ENCODE data around the gene CMKLR1.

Gene CMKLR1, protein sequence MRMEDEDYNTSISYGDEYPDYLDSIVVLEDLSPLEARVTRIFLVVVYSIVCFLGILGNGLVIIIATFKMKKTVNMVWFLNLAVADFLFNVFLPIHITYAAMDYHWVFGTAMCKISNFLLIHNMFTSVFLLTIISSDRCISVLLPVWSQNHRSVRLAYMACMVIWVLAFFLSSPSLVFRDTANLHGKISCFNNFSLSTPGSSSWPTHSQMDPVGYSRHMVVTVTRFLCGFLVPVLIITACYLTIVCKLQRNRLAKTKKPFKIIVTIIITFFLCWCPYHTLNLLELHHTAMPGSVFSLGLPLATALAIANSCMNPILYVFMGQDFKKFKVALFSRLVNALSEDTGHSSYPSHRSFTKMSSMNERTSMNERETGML

DNA sequence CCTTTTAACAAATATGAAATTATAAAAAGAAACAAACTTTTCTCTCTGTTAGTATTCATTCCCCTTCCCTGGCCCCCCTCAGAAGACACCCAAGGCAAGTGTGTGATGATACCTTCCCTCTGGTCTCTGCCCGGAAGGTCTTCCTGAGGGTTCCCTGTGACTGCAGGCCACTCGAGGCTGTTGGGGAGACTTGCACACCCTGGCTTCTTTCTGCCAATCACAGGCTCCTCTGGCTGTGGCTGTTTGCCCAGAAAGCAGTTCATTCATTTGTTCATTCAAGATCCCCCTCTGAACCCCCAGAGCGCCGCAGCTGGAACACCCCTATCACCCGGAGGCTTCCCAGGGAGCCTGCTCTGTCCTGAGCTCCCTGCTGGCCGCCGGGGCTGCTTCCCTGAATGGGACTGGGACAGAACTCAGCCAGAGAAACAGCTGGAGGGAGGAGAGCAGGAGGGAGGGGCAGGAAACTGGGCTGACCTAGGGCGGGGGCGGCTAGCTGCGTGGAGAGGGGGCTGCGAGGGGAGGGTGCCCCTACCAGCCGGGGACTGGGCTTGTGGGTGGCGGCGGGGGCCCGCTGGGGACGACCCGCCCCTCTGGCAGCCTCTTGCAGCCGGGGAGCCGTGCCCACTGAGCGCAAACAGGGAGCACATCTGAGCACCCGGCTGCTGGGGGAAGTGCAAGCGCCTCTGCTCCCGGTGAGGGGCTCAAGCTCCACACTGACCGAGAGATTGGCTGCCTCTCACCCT is at the start of gene CMKLR1:
Gene CMKLR1 (minus strand): TSS at position 397 of the 743 bp plus-strand sequence. CDS start 45,720 bp downstream, outside the sequence.
- no peak for DNase-seq

DNA sequence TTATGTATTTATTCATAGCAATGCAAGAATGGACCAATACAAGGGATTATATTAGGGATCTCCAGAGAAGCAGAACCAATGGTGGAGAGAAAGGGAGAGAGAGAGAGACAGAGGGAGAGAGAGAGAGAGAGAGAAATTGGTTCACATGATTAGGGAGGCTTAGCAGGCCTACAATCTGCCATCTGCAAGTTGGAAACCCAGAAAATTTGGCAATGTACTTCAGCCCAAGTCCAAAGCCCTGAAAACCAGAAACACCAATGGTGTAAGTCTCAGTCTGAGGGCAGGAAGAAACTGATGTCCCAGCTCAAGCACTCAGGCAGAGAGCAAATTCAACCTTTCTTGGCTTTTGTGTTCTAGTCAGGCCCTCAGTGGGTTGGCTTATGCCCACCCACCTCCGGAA is 48.7 kb upstream of the CMKLR1 start:
- DNase-seq, result no peak

DNA sequence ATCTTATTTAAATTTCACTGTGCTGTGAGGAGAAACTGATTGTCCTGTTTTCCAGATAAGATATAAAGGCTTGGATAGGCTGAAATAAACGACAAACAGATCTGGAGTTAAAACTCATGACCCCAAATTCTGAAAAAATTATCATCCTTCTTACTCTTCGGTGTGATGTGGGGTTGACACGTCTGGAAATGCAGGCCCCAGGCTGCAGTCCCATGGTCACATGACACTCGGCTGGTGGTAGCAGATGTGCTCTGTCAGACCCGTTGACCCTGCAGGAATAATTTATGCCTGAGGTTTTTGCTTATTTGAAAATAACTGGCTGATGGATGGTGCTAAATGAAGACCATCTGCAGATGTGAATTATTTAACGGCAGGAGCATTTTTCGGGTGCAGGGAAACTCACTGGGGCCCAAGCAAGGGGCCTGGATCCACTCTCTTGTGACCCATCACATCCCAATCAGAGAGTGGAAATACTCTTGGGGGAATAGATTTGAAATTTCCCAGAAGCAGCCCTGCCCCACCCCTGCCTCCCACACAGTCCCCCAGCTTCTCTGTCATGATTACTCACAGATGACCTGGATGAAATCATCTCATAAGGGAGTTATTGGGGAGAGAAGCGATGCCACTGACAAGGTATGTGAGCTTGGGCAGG is 47.7 kb upstream of the CMKLR1 start:
- DNase-seq, result no peak

DNA sequence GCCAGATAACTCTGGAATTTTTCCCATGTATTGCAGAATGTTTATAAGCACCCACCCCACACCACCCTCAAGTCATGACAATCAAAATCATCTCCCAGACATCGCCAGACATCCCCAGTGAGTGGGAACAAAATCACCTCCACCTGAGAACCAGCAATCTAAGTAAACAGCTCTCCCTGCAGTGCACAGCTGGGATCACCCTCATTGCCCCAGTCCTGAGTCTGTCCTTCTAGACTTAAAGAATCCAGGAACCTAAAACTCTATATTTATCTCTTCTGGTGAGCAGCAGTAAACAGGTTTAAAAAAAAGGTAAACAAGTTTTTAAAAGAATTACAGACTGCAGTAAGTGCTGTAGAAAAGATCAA is 43.3 kb upstream of the CMKLR1 start:
- peak; percentile 4 for DNase-seq

DNA sequence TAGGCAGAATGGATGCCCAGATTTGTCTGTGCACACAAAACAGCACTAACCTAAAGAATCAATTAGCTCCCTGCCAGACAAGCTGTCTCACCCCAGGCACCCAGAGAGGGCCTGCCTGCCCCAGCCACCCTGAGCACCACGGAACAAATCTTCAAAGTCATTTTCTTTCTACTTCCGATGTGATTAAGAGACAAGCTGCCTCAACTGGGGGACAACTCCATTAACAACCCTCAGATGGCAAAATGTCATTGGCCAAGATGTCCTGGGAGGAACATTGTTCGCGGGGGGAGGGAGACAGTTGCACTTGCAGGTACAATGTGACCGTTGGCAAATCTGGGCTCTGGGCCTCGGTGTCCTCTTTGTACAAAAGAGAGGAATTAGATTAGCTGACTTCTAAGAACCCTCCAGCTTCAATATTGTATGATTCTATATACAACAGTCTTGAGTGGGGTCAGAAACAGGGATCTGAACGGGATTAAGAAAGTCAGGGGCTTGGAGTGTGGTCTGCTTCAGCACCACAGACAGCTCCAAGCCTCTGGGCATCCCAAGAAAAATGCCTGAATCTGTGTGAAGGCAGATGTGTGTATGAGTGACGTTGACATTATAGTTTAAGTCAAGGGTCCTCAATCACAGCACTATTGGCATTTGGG is 42.8 kb upstream of the CMKLR1 start:
- DNase-seq, result no peak

DNA sequence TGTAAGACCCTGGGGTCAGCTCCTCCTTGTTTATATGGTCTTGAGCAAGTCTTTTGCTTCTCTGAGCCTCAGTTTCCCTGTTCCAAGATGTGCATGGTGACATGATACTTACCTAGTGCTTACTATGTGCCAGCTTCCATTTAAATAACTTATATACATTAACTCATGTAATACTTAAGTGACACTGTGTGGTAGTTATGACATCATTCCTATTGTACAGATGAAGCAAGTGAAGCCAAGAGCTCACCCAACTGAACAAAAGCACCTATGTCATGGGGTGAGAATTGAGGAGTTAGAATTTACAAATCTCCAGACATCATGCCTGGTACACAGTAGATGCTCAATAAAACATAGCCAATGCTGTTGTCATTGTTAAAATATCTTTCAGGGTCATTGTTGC is 41.3 kb upstream of the CMKLR1 start:
- DNase-seq, result no peak

DNA sequence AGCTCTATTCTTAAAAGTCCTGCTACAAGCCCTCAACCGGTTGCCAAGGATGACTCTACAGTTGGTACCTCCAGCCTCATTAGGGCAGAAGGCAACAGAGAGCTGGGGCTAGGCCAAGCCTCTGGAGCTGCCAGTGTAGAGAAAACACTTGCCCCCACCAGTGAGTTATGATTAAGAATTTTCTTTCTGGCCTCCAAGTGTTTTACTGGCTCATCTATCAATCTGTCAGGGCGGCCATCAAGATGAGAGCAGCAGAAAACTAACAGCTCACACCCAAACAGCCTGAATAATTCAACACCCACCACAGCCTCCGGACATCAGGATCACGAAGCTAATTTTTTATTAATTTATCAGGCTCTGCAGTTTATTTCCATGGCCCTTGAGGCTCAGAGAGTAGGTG is 40.7 kb upstream of the CMKLR1 start:
- no peak for DNase-seq

DNA sequence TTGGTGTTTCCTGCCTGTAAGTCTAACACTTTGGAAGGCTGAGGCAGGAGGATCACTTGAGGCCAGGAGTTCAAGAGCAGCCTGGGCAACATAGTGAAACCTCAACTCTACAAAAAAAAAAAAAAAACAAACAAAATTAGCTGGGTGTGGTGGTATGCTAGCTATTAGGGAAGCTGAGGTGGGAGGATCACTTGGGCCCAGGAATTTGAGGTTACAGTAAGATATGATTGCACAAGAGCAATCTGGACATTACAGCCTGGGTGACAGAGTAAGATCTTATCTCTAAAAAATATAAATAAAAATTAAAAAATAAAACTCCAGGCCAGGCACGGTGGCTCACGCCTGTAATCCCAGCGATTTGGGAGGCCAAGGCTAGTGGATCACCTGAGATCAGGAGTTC is 39.8 kb upstream of the CMKLR1 start:
- DNase-seq, result no peak

DNA sequence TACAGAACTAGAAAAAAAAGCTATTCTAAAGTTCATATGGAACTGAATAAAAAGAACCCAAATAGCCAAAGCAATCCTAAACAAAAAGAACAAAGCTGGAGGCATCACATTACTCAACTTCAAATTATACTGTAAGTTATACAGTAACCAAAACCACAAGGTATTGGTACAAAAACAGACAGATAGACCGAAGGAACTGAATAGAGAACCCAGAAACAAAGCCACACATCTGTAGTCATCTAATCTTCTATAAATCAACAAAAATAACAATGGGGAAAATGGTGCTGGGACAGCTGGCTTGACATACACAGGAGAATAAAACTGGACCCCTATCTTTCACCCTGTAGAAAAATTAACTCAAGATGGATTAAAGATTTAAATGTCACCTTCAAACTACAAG is 38.1 kb upstream of the CMKLR1 start:
- no peak for DNase-seq

DNA sequence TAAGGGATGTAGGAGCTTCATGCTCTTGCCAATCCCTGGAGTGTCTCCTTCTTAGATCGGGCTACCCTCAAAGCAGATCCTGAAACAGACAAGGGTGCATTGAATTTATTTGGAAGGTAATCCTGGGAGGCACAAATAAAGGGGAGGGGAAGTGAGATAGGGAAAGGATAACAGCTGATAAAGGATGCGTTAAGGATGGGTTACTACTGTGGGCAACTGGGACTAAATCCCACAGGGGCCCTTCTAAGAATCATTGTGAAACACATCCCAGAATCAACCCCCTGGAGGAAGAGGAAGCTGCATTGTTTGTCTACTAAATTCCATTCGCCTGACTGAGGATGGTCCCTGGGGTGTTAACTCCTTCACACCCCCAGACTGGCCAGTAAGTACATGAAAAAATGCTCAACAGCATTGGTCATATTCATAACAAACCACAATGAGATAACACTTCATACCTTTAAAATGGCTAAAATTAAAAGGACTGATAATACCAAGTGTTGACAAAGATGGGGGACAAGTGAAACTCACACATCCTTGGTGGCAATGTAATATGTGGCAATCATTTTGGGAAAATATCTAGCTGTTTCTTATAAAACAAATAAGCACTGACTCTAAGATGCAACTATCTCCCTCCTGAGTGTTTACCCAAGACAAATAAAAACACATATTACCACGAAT is 37.0 kb upstream of the CMKLR1 start:
- no peak for DNase-seq

DNA sequence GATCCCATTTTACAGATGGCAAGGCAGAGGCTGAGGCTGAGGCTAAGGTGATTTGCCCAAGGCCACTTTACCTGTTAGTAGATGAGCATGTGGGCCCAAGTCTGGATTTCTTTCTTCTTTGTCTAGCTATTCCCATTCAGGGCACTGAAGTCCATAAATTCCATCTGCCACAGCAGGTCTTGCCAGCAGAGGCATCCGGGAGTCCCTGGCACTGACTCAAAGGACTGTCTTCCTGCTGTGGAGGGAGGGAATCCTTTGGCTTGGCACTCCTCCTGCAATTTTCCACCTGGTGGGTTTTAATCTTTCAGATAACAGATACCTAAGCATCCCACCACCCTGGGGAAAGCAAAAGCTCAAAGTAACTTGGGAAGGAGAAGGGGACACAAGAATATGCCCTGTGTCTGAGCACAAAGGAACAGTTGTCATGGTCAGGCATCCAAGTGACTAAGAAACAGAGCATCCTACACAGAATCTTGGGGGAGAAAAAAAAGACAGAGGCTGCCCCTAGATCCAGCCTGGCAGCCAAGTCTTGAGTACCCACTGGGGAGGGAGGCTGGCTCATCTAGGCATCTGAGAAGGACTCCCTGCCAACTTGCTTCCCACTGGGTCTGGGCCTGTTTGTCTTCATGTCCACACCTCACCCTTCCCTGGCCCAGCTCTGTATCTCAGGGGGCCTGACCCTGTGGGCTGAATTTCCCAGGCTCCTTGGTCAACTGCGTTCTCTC is 35.6 kb upstream of the CMKLR1 start:
- DNase-seq, result no peak

DNA sequence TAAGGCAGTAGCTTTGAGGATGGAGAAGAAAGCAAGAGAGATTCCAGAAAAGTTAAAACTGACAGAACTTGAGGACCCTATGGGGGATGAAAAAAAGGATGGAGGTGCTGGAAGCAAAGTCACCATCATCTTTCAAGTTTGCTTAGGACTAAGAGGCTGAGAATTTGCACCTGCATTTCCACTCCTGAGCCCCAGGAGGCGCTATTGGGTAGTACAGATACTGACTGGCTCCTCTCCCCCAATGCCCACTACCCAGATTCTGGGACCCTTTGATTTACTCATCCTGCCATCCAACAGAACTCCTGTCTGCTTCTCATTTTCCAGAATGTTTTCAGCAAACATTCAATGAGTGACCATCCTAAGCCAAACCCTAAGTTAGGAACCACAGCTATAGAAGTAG is 34.0 kb upstream of the CMKLR1 start:
- DNase-seq, result no peak

DNA sequence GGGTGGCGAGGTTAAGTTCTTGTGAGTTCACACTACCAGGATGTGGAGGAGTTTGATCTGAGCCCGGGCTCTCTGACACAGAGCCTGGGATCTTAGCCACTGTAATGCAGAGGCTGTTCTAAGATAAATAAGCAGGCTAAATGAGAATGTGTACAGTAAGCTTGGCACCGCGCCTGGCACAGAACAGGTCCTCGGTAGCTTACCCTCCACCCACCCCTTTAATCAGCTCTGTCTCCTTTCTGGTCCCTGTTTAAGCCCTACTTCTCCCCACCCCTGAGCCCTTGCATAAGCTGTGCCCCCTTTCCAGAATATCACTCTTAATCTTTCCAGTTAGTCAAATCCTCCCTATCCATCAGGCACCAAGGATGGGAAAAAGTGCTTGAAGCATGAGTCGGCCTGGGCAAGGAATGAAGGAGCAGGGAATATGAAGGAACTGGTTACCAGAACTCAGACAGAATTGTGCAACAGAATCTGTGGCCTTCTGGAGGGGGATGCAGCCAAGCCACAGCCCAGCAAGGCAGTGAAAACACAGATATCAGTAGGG is 32.8 kb upstream of the CMKLR1 start:
- DNase-seq, result no peak

DNA sequence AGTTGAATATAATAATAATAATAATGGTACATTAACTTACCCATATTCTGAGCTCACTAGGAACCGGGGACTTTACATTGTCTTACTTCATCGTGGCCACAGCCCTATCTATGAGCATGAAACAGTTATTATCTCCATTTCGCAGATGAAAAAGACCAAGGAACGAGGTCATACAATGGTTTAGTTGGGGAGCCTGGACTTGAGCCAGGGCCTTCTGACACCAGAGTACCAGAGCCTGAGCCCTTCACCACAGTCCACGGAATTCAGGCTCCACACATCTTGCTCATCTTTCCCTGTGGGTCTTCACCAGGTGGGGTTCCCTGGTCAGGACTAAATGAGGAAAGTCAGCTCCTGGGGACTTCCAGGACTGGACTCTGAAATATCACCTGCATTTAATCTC is 31.3 kb upstream of the CMKLR1 start:
- DNase-seq, result no peak

DNA sequence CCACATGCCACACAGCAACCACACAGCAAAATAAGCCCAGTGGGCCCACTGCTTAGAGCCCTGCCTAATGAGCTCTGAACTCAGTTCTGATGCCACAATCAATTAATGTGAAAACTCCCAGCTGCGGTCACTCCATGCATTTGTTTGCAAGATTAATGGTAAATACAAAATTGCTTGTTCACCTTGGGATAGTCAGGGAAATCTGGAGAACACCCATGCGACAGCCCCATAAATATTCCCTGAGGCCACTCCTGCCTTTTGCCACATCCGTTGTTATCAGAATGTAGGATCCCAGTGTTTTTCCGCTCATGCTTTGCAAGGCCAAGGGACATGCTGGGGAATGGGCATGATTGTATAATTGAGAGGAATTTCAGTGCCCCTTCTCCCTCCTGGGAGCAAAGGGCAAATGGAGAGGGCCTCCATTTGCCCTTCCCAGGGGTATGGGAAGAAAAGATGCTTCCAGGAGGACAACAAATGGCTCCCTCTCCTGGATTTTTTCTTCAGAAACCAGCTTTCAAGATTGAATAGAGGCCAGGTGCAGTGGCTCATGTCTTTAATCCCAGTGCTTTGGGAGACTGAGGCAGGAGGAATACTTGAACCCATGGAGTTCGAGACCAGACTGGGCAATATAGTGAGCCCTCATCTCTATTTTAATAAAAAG is 30.8 kb upstream of the CMKLR1 start:
- DNase-seq, result no peak

DNA sequence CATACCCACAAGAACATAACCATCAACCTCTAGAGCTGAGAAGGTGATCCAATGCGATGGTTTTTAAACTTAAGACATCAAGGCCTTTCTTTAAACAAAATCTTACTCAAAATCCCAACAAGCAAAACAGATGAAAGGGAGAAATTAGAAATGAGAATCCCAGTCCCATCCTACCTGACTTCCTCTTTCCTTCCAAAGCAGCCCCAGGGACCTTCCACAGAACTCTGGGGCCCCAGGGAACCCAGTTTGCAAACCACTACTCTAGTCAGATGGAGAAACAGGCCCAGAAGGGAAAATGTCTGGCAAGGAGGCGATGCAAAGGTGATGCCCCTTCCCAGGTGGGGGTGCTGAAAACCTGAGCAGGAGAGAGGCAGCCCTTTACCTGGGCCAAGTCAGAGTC is 29.0 kb upstream of the CMKLR1 start:
- DNase-seq, result no peak

DNA sequence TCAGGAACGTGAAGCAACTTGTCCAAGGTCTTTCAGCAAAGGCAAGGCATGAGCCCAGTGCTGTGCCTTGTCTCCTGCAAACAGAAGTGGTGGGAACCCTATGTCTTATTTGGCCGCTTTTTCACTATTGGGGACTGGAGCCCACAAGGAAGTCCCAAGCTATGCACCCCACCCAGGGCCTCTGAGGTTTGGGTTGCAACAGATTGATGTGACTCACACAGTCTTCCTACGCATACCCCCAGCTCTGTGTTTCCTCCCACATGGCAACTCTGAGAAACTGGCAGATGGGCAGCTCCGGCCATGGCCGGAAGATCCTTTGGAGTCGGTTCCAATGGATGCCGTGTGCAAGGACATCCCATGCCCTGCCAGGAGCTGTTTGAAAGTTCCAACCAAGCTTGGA is 28.3 kb upstream of the CMKLR1 start:
- DNase-seq, result no peak

DNA sequence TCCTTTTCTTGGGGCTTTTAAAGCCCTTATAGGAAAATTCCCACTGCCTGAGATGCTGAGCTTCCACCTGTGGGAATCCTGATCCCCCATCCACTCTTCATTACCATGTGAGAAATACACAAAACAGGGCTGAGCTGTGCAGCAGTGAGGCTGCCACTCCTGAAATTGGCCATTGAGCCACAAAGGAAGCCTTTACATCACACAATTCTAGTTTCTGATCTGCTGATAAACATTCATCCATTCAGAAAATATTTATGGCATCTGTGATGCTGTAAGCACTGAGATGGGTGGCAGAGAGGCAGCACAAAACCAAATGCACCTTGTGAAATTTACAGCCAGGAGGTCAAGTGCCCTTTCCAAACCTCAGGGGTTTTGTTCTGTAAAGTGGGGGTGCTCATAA is 26.2 kb upstream of the CMKLR1 start:
- DNase-seq, result no peak

DNA sequence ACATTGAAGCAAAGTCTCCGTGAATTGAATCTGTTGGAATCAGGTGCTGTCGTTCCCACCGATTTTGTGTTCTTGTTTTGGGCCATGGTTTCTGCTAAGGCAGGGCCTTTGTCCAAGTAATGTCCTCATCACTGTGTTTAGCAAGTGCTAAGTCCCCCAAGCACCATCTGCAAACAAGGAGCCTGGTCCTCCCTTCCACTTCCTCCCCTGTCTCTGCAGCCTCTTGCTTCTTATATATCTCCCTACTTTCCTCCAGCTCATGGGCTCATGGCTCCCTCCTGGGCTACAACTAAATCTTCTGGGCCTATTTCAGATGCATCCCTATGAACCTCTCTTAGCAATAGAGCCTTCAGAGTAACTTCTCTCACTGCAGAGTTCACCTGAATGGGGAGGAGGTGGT is 25.8 kb upstream of the CMKLR1 start:
- DNase-seq, result no peak

DNA sequence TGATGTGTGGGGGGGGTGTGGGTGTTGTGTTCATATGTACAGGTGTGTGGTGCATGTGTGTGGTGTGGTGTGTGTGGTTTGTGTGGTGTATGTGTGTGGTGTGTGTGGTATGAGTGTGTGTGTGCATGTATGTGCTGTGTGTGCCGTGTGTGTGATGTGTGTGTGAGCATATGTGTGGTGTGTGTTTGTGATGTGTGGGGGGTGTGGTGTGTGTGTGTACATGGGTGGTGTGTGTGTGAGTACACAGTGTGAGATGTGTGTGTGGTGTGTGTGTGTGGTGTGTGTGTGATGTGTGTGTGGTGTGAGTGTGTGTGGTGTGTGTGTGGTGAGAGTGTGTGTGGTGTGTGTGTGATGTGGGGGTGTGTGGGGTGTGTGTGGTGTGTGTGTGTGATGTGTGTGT is 24.5 kb upstream of the CMKLR1 start:
- DNase-seq, result no peak

DNA sequence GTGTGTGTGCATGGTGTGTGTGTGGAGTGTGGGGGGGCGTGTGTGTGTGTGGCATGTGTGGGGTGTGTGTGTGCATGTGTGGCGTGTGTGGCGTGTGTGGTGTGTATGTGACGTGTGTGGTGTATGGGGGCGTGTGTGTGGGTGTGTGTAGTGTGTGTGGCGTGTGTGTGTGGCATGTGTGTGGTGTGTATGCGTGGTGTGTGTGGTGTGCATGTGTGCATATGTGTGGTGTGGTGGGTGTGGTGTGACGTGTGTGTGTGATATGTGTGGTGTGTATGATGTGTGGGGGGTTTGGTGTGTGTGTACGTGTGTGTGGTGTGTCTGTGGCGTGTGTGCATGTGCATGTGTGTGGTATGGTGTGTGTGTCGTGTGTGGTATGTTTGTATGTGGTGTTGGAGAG is 24.1 kb upstream of the CMKLR1 start:
- no peak for DNase-seq

Measured in CD4-positive, alpha-beta T cell treated with Interleukin-12 subunit alpha and Interleukin-12 subunit beta, for 1 hour (primary cell).